K562 (cell line): Measurements from ENCODE around the gene RING1. TPM values are rescaled to one million over a fixed set of nuclear protein-coding genes. Genes with fewer than 3 reads are reported as not detected.
A peak's percentile ranks its signal among the peaks of the same experiment; 100 is the strongest.

Experiments
- ARID3B ChIP-seq: fragments of 250-450 bp; sonication (Bioruptor Pico); IDR thresholded peaks from 2 replicates; pipeline ENCODE4 v1.4.0; 2020; ENCODE audit warnings: borderline replicate concordance
- ATF1 ChIP-seq, 2 experiments: fragments of 450-650 bp in 1 of 2; IDR thresholded peaks; 2 replicates each; pipeline ENCODE4 v1.6.1; 2016; ENCODE audit warnings: missing compliant biosample characterization in 1 of 2, missing genetic modification characterization in 1 of 2
- BACH1 ChIP-seq: fragments of 200-800 bp; sonication (Bioruptor generic); IDR thresholded peaks from 2 replicates; pipeline ENCODE4 v1.6.1; 2016; ENCODE audit warnings: missing genetic modification characterization, missing compliant biosample characterization
- CCAR2 ChIP-seq: fragments of 200-400 bp; formaldehyde crosslinking; IDR thresholded peaks from 2 replicates; pipeline ENCODE4 v1.6.1; 2017; ENCODE audit warnings: mild to moderate bottlenecking, low read depth, low read length
- EZH2 ChIP-seq: IDR thresholded peaks from 2 replicates; pipeline ENCODE4 v1.6.1; 2012; ENCODE audit warnings: low read depth, mild to moderate bottlenecking, inconsistent platforms, low read length, borderline replicate concordance
- KLF13 ChIP-seq: fragments of 450-650 bp; IDR thresholded peaks from 2 replicates; pipeline ENCODE4 v1.6.1; 2016; ENCODE audit warnings: missing genetic modification characterization, low read depth, mild to moderate bottlenecking, missing compliant biosample characterization, moderate library complexity, borderline replicate concordance
- MTF1 ChIP-seq: fragments of 250-450 bp; sonication (Bioruptor Pico); IDR thresholded peaks from 2 replicates; pipeline ENCODE4 v1.9.0; 2021; ENCODE audit warnings: moderate library complexity, mild to moderate bottlenecking, inconsistent platforms, borderline replicate concordance
- NRF1 ChIP-seq, 2 experiments: fragments of 450-650 bp; IDR thresholded peaks in 1 of 2; conservative IDR thresholded peaks in 1 of 2; 2 replicates each; pipeline ENCODE4 v1.6.1; 2014; ENCODE audit warnings: mild to moderate bottlenecking in 2 of 2
- POLR2G ChIP-seq: fragments of 200-400 bp; formaldehyde crosslinking; IDR thresholded peaks from 2 replicates; pipeline ENCODE4 v1.6.1; 2017; ENCODE audit warnings: low read depth, mild to moderate bottlenecking, antibody characterized with exemption, low read length, moderate library complexity
- SIX5 ChIP-seq, 2 experiments: IDR thresholded peaks; 2 replicates each; pipeline ENCODE4 v1.6.1; 2011; ENCODE audit warnings: low read length in 2 of 2, borderline replicate concordance in 1 of 2, low read depth in 1 of 2, mild to moderate bottlenecking in 1 of 2, moderate library complexity in 1 of 2; ENCODE audit not compliant: insufficient read depth in 1 of 2
- SNIP1 ChIP-seq: fragments of 450-650 bp; IDR thresholded peaks from 2 replicates; pipeline ENCODE4 v1.7.1; 2017; ENCODE audit warnings: low read depth, mild to moderate bottlenecking
- U2AF1 ChIP-seq: fragments of 200-400 bp; formaldehyde crosslinking; optimal IDR thresholded peaks from 2 replicates; pipeline ENCODE3; 2017; ENCODE audit warnings: mild to moderate bottlenecking, low read depth, low read length, moderate library complexity
- YY1 ChIP-seq, 3 experiments: IDR thresholded peaks; 2 replicates each; pipeline ENCODE4 v1.6.1; 2011; ENCODE audit warnings: low read length in 2 of 3, mild to moderate bottlenecking in 2 of 3, moderate library complexity in 2 of 3, borderline replicate concordance in 1 of 3, control low read depth in 1 of 3, low read depth in 1 of 3; ENCODE audit not compliant: insufficient read depth in 3 of 3, insufficient replicate concordance in 2 of 3, control insufficient read depth in 1 of 3, insufficient read length in 1 of 3; ENCODE audit errors: extremely low read depth in 1 of 3
- ZNF165 ChIP-seq: fragments of 250-450 bp; sonication (Bioruptor Pico); IDR thresholded peaks from 2 replicates; pipeline ENCODE4 v1.4.0; 2020; ENCODE audit warnings: borderline replicate concordance
- ZNF197 ChIP-seq: fragments of 200-800 bp; sonication (Bioruptor generic); IDR thresholded peaks from 2 replicates; pipeline ENCODE4 v1.6.1; 2016; ENCODE audit warnings: low read depth, missing genetic modification characterization, missing compliant biosample characterization
- polyA plus RNA-seq, 8 experiments: library from polyadenylated mRNA; depleted of rRNA in 4 of 8; stranded (reverse) in 5 of 8; unstranded in 3 of 8; fragments of >200 nt; fragmentation: Nextera tagmentation in 2 of 8; fragmentation: Illumina TruSeq in 1 of 8; extraction: Ambion mirVana in 2 of 8; extraction: Trizol in 1 of 8; gene quantifications; 2 replicates each; pipeline versions ENCODE4 v1.2.1 to v1.2.3, GENCODE V29; 2011 to 2014; ENCODE audit warnings: inconsistent platforms in 1 of 8, missing spikeins in 1 of 8
- total RNA-seq, 7 experiments: library from RNA; depleted of rRNA in 6 of 7; stranded (reverse); fragments of >200 nt in 6 of 7; fragmentation: Illumina TruSeq in 2 of 7; extraction: Trizol in 2 of 7; gene quantifications; 2 replicates each; pipeline versions ENCODE4 v1.2.1 to v1.2.3, GENCODE V29; 2011 to 2021; ENCODE audit warnings: low replicate concordance in 1 of 7
- TF ChIP-seq, protein P1 (sequence below), 2 experiments: fragments of 450-650 bp in 1 of 2; sonication (generic) in 1 of 2; formaldehyde crosslinking; conservative IDR thresholded peaks; 2 replicates each; pipeline versions ENCODE4 v1.4.0 to v1.8.1; 2020 to 2022; ENCODE audit warnings: mild to moderate bottlenecking in 1 of 2, missing genetic modification reagents in 1 of 2
- TF ChIP-seq, protein P2 (sequence below): fragments of 200-800 bp; sonication (Bioruptor generic); IDR thresholded peaks from 2 replicates; pipeline ENCODE4 v1.6.1; 2017; ENCODE audit warnings: missing genetic modification characterization, missing compliant biosample characterization
- TF ChIP-seq, protein P3 (sequence below): fragments of 250-450 bp; sonication (Bioruptor Pico); IDR thresholded peaks from 2 replicates; pipeline ENCODE4 v1.8.0; 2022; ENCODE audit warnings: moderate library complexity, mild to moderate bottlenecking, inconsistent platforms

RING1 gene
- total and polyA plus RNA-seq, 9 of the 15 experiments (the other 6 are each of a cell fraction or from before 2014, with no cell fraction given), result 4.2 to 59.1 (median 36.9) TPM

DNA sequence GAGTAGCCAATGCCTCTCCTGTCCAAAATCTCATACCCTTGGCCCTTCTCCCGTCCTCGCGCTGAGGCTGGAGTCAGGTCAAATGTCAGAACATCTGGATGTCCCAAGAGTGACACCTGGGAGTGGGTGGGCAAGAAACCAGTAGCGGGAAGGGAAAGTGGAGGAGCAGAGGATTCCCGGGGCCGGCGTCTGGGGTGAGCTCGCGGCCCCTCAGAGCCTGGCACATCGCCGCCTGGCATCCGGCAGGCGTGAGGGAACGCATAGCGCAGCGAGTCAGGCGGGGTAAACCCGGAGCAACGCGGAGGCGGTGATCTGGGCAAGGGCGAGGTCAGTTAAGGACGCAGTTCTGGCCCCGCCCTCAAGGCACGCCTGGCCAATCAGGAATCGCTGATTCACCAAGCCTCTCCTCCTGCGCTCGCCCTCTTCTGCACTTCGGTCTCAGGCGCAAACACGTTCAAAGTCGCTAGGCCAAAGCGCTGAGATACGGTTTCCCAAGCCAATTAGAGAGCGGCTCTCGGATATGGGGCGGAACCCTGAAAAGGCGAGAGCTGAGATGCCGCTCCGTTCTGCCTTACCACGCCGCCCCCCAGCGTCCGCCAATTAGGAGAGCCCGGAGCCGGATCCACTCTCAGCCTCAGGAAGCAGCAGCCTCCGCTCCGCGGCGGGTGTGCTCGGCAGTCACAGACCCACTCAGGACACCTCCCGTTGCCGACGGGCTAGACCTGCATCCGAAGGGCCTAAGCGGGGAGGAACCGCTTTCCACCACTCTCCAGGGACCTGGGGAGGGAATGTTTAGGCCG lies 40.8 kb downstream of the RING1 start (continued):
- TF ChIP-seq, protein P1, sequence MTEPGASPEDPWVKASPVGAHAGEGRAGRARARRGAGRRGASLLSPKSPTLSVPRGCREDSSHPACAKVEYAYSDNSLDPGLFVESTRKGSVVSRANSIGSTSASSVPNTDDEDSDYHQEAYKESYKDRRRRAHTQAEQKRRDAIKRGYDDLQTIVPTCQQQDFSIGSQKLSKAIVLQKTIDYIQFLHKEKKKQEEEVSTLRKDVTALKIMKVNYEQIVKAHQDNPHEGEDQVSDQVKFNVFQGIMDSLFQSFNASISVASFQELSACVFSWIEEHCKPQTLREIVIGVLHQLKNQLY (CRISPR knock-in tag; conservative IDR thresholded peaks at IDR 0.05), result 0 out of 4 replicates have a peak, but pooled peaks of 1 of the 2 experiments have one; percentile 26
- TF ChIP-seq BACH1 (tag) (no peak; the same call in 1 of the 2 replicates), NRF1 (conservative IDR thresholded peaks at IDR 0.05 in 1 of 2, IDR thresholded peaks at IDR 0.05 in 1 of 2) (peak; percentile 93 to 94), SIX5 (IDR thresholded peaks at IDR 0.05; ENCODE audit: borderline replicate concordance in 1 of 2, insufficient read depth in 1 of 2, low read depth in 1 of 2, low read length in 2 of 2) (no peak), ATF1 (CRISPR knock-in tag; IDR thresholded peaks at IDR 0.05) (no peak; the same call in 1 of the 2 replicates), ATF1 (tag; IDR thresholded peaks at IDR 0.05) (peak; percentile 83), POLR2G (peak; percentile 92), CCAR2 (no peak), EZH2 (no peak), ARID3B (no peak), ZNF197 (no peak), ZNF165 (CRISPR knock-in tag) (no peak), SNIP1 (no peak), U2AF1 (no peak), YY1 (IDR thresholded peaks at IDR 0.05; ENCODE audit: borderline replicate concordance in 1 of 3, control insufficient read depth in 1 of 3, extremely low read depth in 1 of 3, insufficient read depth in 3 of 3, insufficient read length in 1 of 3, insufficient replicate concordance in 2 of 3, low read depth in 1 of 3, low read length in 2 of 3) (peak in 1 of 3 experiments; percentile 31), KLF13 (tag) (peak; percentile 63; the same call in 1 of the 2 replicates), MTF1 (CRISPR knock-in tag) (no peak)
- TF ChIP-seq, protein P2, sequence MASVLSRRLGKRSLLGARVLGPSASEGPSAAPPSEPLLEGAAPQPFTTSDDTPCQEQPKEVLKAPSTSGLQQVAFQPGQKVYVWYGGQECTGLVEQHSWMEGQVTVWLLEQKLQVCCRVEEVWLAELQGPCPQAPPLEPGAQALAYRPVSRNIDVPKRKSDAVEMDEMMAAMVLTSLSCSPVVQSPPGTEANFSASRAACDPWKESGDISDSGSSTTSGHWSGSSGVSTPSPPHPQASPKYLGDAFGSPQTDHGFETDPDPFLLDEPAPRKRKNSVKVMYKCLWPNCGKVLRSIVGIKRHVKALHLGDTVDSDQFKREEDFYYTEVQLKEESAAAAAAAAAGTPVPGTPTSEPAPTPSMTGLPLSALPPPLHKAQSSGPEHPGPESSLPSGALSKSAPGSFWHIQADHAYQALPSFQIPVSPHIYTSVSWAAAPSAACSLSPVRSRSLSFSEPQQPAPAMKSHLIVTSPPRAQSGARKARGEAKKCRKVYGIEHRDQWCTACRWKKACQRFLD, result no peak
- TF ChIP-seq, protein P3, sequence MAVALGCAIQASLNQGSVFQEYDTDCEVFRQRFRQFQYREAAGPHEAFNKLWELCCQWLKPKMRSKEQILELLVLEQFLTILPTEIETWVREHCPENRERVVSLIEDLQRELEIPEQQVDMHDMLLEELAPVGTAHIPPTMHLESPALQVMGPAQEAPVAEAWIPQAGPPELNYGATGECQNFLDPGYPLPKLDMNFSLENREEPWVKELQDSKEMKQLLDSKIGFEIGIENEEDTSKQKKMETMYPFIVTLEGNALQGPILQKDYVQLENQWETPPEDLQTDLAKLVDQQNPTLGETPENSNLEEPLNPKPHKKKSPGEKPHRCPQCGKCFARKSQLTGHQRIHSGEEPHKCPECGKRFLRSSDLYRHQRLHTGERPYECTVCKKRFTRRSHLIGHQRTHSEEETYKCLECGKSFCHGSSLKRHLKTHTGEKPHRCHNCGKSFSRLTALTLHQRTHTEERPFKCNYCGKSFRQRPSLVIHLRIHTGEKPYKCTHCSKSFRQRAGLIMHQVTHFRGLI (CRISPR knock-in tag), result no peak
